H9 (cell line): Measurements from ENCODE around the gene DNM1. TPM values are rescaled to one million over a fixed set of nuclear protein-coding genes. Genes with fewer than 3 reads are reported as not detected.

Experiments used
- DNase-seq: peaks from one replicate; pipeline ENCODE4 v3.0.0-alpha.2; 2017
- H2AFZ ChIP-seq: one replicate; pipeline ENCODE4 v1.6.1; 2013; ENCODE audit warnings: mild to moderate bottlenecking, low read length, control low read depth, moderate library complexity
- H2AK5ac ChIP-seq: 2 replicates; pipeline ENCODE4 v1.6.1; 2013; ENCODE audit warnings: low read length, control low read depth, mixed read lengths; ENCODE audit not compliant: insufficient read length
- H2BK120ac ChIP-seq: one replicate; pipeline ENCODE4 v1.6.1; 2013; ENCODE audit warnings: low read depth, mild to moderate bottlenecking, low read length, control low read depth, inconsistent platforms; ENCODE audit not compliant: poor library complexity, severe bottlenecking
- H2BK12ac ChIP-seq: 2 replicates; pipeline ENCODE4 v1.6.1; 2013; ENCODE audit warnings: low read length, control low read depth, mixed read lengths, low read depth; ENCODE audit not compliant: insufficient read length
- H2BK15ac ChIP-seq: 2 replicates; pipeline ENCODE4 v1.6.1; 2013; ENCODE audit warnings: low read depth, low read length, control low read depth
- H2BK20ac ChIP-seq: one replicate; pipeline ENCODE4 v1.6.1; 2013; ENCODE audit warnings: low read depth, mild to moderate bottlenecking, low read length, control low read depth, inconsistent platforms; ENCODE audit not compliant: poor library complexity, severe bottlenecking
- H2BK5ac ChIP-seq: 2 replicates; pipeline ENCODE4 v1.6.1; 2013; ENCODE audit warnings: low read length, control low read depth, mixed read lengths; ENCODE audit not compliant: insufficient read length
- H3K14ac ChIP-seq: 2 replicates; pipeline ENCODE4 v1.6.1; 2013; ENCODE audit warnings: low read length, control low read depth; ENCODE audit not compliant: insufficient read depth
- H3K18ac ChIP-seq: 2 replicates; pipeline ENCODE4 v1.6.1; 2013; ENCODE audit warnings: low read depth, mild to moderate bottlenecking, mixed read lengths, low read length, control low read depth; ENCODE audit not compliant: insufficient read length
- H3K23ac ChIP-seq: 2 replicates; pipeline ENCODE4 v1.6.1; 2013; ENCODE audit warnings: low read length, control low read depth, mixed read lengths, low read depth; ENCODE audit not compliant: insufficient read length
- H3K23me2 ChIP-seq: 2 replicates; pipeline ENCODE4 v1.6.1; 2013; ENCODE audit warnings: low read depth, mild to moderate bottlenecking, mixed read lengths, low read length, control low read depth; ENCODE audit not compliant: insufficient read length, poor library complexity, severe bottlenecking
- H3K27ac ChIP-seq: 2 replicates; pipeline ENCODE4 v1.5.1; 2013; ENCODE audit warnings: low read length, control low read depth, mixed read lengths, low read depth; ENCODE audit not compliant: insufficient read length
- H3K27me3 ChIP-seq: 2 replicates; pipeline ENCODE4 v1.6.1; 2013; ENCODE audit warnings: low read length, control low read depth, inconsistent platforms; ENCODE audit not compliant: insufficient read depth
- H3K4ac ChIP-seq: 2 replicates; pipeline ENCODE4 v1.6.1; 2013; ENCODE audit warnings: low read depth, mild to moderate bottlenecking, control low read depth, inconsistent platforms, low read length, moderate library complexity
- H3K4me1 ChIP-seq: 2 replicates; pipeline ENCODE4 v1.6.1; 2013; ENCODE audit warnings: low read length, control low read depth, inconsistent platforms; ENCODE audit not compliant: insufficient read depth
- H3K4me2 ChIP-seq: 2 replicates; pipeline ENCODE4 v1.6.1; 2013; ENCODE audit warnings: low read length, control low read depth, mixed read lengths; ENCODE audit not compliant: insufficient read length, insufficient read depth
- H3K56ac ChIP-seq: 2 replicates; pipeline ENCODE4 v1.6.1; 2013; ENCODE audit warnings: low read depth, mild to moderate bottlenecking, mixed read lengths, low read length, control low read depth; ENCODE audit not compliant: insufficient read length
- H3K79me1 ChIP-seq: 2 replicates; pipeline ENCODE4 v1.6.1; 2013; ENCODE audit warnings: low read depth, mild to moderate bottlenecking, moderate library complexity, low read length, control low read depth, inconsistent platforms; ENCODE audit not compliant: insufficient read depth, poor library complexity, severe bottlenecking
- H3K79me2 ChIP-seq: 2 replicates; pipeline ENCODE4 v1.6.1; 2013; ENCODE audit warnings: low read length, control low read depth, inconsistent platforms; ENCODE audit not compliant: insufficient read depth
- H3K9ac ChIP-seq: 2 replicates; pipeline ENCODE4 v1.6.1; 2013; ENCODE audit warnings: low read length, control low read depth, mixed read lengths; ENCODE audit not compliant: insufficient read length; ENCODE audit errors: extremely low read depth
- H3K9me3 ChIP-seq: one replicate; pipeline ENCODE4 v1.6.1; 2013; ENCODE audit warnings: low read depth, low read length, inconsistent platforms; ENCODE audit not compliant: control insufficient read depth
- H3T11ph ChIP-seq: one replicate; pipeline ENCODE4 v1.6.1; 2013; ENCODE audit warnings: mild to moderate bottlenecking, low read length, control low read depth, inconsistent platforms
- H4K20me1 ChIP-seq: one replicate; pipeline ENCODE4 v1.6.1; 2013; ENCODE audit not compliant: control insufficient read depth, insufficient read length, insufficient read depth
- H4K5ac ChIP-seq: 2 replicates; pipeline ENCODE4 v1.6.1; 2013; ENCODE audit warnings: low read depth, mild to moderate bottlenecking, mixed read lengths, low read length, control low read depth; ENCODE audit not compliant: insufficient read length
- H4K8ac ChIP-seq: replicated peaks from 2 replicates; pipeline ENCODE4 v1.6.1; 2013; ENCODE audit warnings: low read length, control low read depth, mixed read lengths, low read depth; ENCODE audit not compliant: insufficient read length
- H4K91ac ChIP-seq: 2 replicates; pipeline ENCODE4 v1.6.1; 2013; ENCODE audit warnings: low read depth, mild to moderate bottlenecking, moderate library complexity, mixed read lengths, low read length, control low read depth; ENCODE audit not compliant: insufficient read length
- H3K27ac Mint-ChIP-seq, 3 experiments: 2 replicates in 2 of 3; 3 replicates in 1 of 3; pipeline ENCODE4 v1.8.0; 2020 to 2021; ENCODE audit warnings: mixed read lengths in 3 of 3, mild to moderate bottlenecking in 1 of 3, moderate library complexity in 1 of 3
- H3K27me3 Mint-ChIP-seq: 2 replicates; pipeline ENCODE4 v1.8.0; 2021; ENCODE audit warnings: low read depth, mild to moderate bottlenecking, moderate library complexity, mixed read lengths
- H3K36me3 Mint-ChIP-seq, 3 experiments: 2 replicates in 2 of 3; 3 replicates in 1 of 3; pipeline ENCODE4 v1.8.0; 2020 to 2021; ENCODE audit warnings: low read depth in 3 of 3, mixed read lengths in 3 of 3; ENCODE audit not compliant: insufficient read depth in 1 of 3
- H3K4me1 Mint-ChIP-seq, 2 experiments: 2 replicates each; pipeline ENCODE4 v1.8.0; 2020; ENCODE audit warnings: mixed read lengths in 2 of 2
- H3K4me3 Mint-ChIP-seq, 2 experiments: 2 replicates in 1 of 2; 3 replicates in 1 of 2; pipeline ENCODE4 v1.8.0; 2020 to 2021; ENCODE audit warnings: mild to moderate bottlenecking in 2 of 2, mixed read lengths in 2 of 2, moderate library complexity in 1 of 2
- H3K9me3 Mint-ChIP-seq, 2 experiments: 2 replicates in 1 of 2; 3 replicates in 1 of 2; pipeline ENCODE4 v1.8.0; 2020; ENCODE audit warnings: mild to moderate bottlenecking in 2 of 2, mixed read lengths in 2 of 2, moderate library complexity in 1 of 2
- CTCF ChIP-seq: fragments of 200-600 bp; sonication (generic); conservative IDR thresholded peaks from 3 replicates; pipeline ENCODE4 v1.8.0; 2021; ENCODE audit warnings: antibody characterized with exemption, mild to moderate bottlenecking
- WGBS: extraction: QIAGEN DNeasy Blood & Tissue Kit; methylation state at CpG from one replicate; pipeline ENCODE4 v1.1.7; 2013; ENCODE audit warnings: missing lambda C conversion rate, low lambda C conversion rate, mixed read lengths; ENCODE audit not compliant: insufficient read length; ENCODE audit errors: extremely low coverage; 5-methylcytosine and 5-hydroxymethylcytosine counted together
- total RNA-seq: library from RNA; stranded (reverse); gene quantifications from 2 replicates; pipeline ENCODE4 v1.2.1, GENCODE V29; 2021

The DNM1 gene
- total RNA-seq, 1 experiment from 2014 or later = 58.0 TPM

DNA sequence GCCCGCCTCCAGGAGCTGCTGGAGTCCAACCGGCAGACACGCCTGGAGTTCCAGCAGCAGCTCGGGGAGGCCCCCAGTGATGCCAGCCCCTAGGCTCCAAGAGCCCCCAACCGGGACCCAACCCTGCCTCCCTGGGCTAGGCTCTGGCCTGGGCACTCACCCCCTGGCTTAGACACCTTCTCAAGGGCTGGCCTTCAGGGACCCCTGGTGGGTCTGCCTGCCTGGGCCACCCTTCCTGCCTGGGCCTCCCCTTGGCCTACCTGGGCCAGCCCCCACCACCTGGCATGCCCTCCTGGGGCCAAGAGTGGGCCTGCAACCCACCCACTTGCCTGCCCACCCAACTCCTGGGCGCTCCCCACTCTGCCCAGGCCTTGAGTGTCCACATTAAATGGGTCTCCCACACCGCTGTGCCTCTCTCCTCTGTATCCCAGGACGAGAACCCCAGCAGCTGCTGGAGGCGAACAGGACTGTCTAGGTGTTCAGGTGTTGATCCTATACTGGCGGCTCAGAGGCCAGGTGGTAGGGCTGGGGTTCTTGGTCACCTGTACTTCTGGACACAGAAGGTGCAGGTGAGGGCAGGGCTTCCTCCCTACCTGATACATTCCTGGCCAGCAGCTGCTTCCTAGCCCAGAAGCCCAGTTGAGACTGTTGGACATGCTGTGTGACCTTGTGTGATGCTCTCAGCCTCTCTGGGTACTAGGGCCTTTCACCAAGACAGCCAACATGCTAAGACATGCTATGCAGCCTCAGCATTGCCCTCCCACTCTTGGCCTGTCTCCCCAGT lies 39.5 kb upstream of the DNM1 start:
- Histone ChIP-seq H3K4me1 (no peaks in the 10 kb centered on the region; the same call in 1 of the 2 replicates), H3K79me2 (no peaks in the 10 kb centered on the region), H4K91ac (no peak overlapping the region), H2BK20ac (no peak overlapping the region), H3K9me3 (no peaks in the 10 kb centered on the region), H3K23ac (no peak overlapping the region), H2AK5ac (no peak overlapping the region), H4K5ac (no peak overlapping the region), H2BK15ac (no peak overlapping the region), H3T11ph (no peak overlapping the region), H2BK120ac (no peak overlapping the region), H2BK12ac (no peak overlapping the region), H3K27ac (no peak overlapping the region), H3K79me1 (no peaks in the 10 kb centered on the region), H4K20me1 (no peaks in the 10 kb centered on the region), H2BK5ac (no peak overlapping the region), H3K56ac (no peak overlapping the region), H3K4ac (no peak overlapping the region), H2AFZ (no peak overlapping the region), H3K18ac (no peak overlapping the region), H3K27me3 (no peaks in the 10 kb centered on the region), H3K14ac (no peak overlapping the region), H3K23me2 (peaks cover 7% of the 10 kb centered on the region), H3K9ac (no peak overlapping the region), H3K4me2 (no peak overlapping the region), H4K8ac (no peak overlapping the region)
- no CpG with 5 or more reads among the region's 10 CpGs for WGBS
- Mint-ChIP-seq H3K36me3 (peaks cover 15 to 58% (median 38%) of the 10 kb centered on the region in 3 experiments), H3K27ac (no peak overlapping the region; a peak in 1 of 7 replicates), H3K4me1 (peaks cover 6 to 8% of the 10 kb centered on the region in 2 experiments), H3K27me3 (no peaks in the 10 kb centered on the region), H3K9me3 (no peaks in the 10 kb centered on the region), H3K4me3 (no peak overlapping the region)
- DNase-seq = no peak
- TF ChIP-seq CTCF = no peak
